SK-N-SH (cell line): ENCODE data around the gene EHD3.

ENCODE experiments used
- CTCF ChIP-seq: fragments of 200-600 bp; sonication (generic); IDR thresholded peaks from 2 replicates; pipeline ENCODE4 v1.6.1; 2017; ENCODE audit warnings: antibody characterized with exemption, mild to moderate bottlenecking, moderate library complexity
- EP300 ChIP-seq, 2 experiments: IDR thresholded peaks; 2 replicates each; pipeline versions ENCODE4 v1.4.0 to v1.6.1; 2012; ENCODE audit warnings: borderline replicate concordance in 1 of 2, low read depth in 1 of 2, low read length in 1 of 2
- NRF1 ChIP-seq: IDR thresholded peaks from 2 replicates; pipeline ENCODE4 v1.6.1; 2012; ENCODE audit warnings: low read depth, mild to moderate bottlenecking, low read length
- RCOR1 ChIP-seq: fragments of 150-350 bp; IDR thresholded peaks from 2 replicates; pipeline ENCODE4 v1.6.1; 2017; ENCODE audit warnings: antibody characterized with exemption, low read length
- SMC3 ChIP-seq: IDR thresholded peaks from 2 replicates; pipeline ENCODE4 v1.6.1; 2012; ENCODE audit warnings: low read depth, low read length, improper control_type of control experiment
- TCF12 ChIP-seq: IDR thresholded peaks from 2 replicates; pipeline ENCODE4 v1.4.0; 2012
- USF2 ChIP-seq: fragments of 150-350 bp; IDR thresholded peaks from 2 replicates; pipeline ENCODE4 v1.6.1; 2017; ENCODE audit warnings: antibody characterized with exemption, low read length, low read depth, borderline replicate concordance
- ZBTB33 ChIP-seq: IDR thresholded peaks from 2 replicates; pipeline ENCODE4 v1.4.0; 2012; ENCODE audit warnings: low read depth, borderline replicate concordance

- TF ChIP-seq CTCF (no peak), TCF12 (no peak), NRF1 (no peak), EP300 (IDR thresholded peaks at IDR 0.05; ENCODE audit: borderline replicate concordance in 1 of 2, low read depth in 1 of 2, low read length in 1 of 2) (no peak), ZBTB33 (no peak), SMC3 (no peak), RCOR1 (no peak), USF2 (no peak)
Measured at GRCh38 chr2:31263636-31264190, 29.8 kb downstream of the EHD3 start.
